HCT116 (cell line): ENCODE results near the gene TALDO1. TPM values are rescaled to one million over a fixed set of nuclear protein-coding genes. Genes with fewer than 3 reads are reported as not detected.
A peak's percentile ranks its signal among the peaks of the same experiment; 100 is the strongest.

Source experiments
- ATAC-seq: fragments of 200-7000 bp; cut with Tn5 transposase; 2 replicates; pipeline ENCODE4 v1.9.1; 2020; ENCODE audit warnings: mild to moderate bottlenecking, moderate library complexity
- BruUV-seq: library from RNA; stranded (reverse); fragments of 400-500 nt; replicated peaks from 2 replicates; lab custom pipeline; 2021; lab: Mats Ljungman, UMichigan
- CTCF ChIA-PET: fragments of 300-600 bp; sonication (Branson Sonifier 250); formaldehyde crosslinking; loops from one replicate; lab custom pipeline; 2021; ENCODE audit warnings: antibody characterized with exemption; lab: Charles Lee
- POLR2A ChIA-PET: fragments of 300-600, 350-600 bp; sonication (Branson Sonifier 250); formaldehyde crosslinking; loops from one replicate; lab custom pipeline; 2021; ENCODE audit warnings: antibody characterized with exemption; lab: Charles Lee
- RAD21 ChIA-PET, 2 experiments: fragments of 300-600 bp; sonication (Branson Sonifier 250); formaldehyde crosslinking; loops; one replicate each; lab custom pipeline; 2023; ENCODE audit warnings: low total read pairs in 2 of 2; ENCODE audit not compliant: uncharacterized antibody in 2 of 2, unreplicated experiment in 2 of 2, low non-redundant PET in 1 of 2; lab: Charles Lee
- DNase-seq: peaks from one replicate; pipeline ENCODE4 v3.0.0-alpha.2; 2010; ENCODE audit warnings: low read depth, low spot score
- H2AFZ ChIP-seq: fragments of 200-600 bp; shearing (Covaris generic), sonication (generic); 2 replicates; pipeline ENCODE4 v1.6.1; 2017; ENCODE audit warnings: low read depth, mixed run types, mixed read lengths, antibody characterized with exemption, low read length; ENCODE audit not compliant: poor library complexity, severe bottlenecking
- H3K27ac ChIP-seq: 2 replicates; pipeline ENCODE4 v1.5.1; 2012; ENCODE audit warnings: low read depth, low read length
- H3K27me3 ChIP-seq: fragments of 200-600 bp; sonication (generic); 2 replicates; pipeline ENCODE4 v1.6.1; 2016; ENCODE audit warnings: mixed run types, low read length, mixed read lengths; ENCODE audit not compliant: insufficient read depth
- H3K36me3 ChIP-seq, 2 experiments: fragments of 200-500 bp in 1 of 2; fragments of 200-600 bp in 1 of 2; sonication (Bioruptor generic) in 1 of 2; sonication (generic) in 1 of 2; 2 replicates each; pipeline versions ENCODE4 v1.5.1 to v1.6.1; 2014 to 2016; ENCODE audit warnings: low read length in 2 of 2, inconsistent platforms in 1 of 2, mixed read lengths in 1 of 2, mixed run types in 1 of 2; ENCODE audit not compliant: insufficient read depth in 2 of 2, control insufficient read depth in 1 of 2
- H3K4me1 ChIP-seq, 2 experiments: fragments of 200-600 bp in 1 of 2; sonication (generic) in 1 of 2; 2 replicates each; pipeline versions ENCODE4 v1.5.1 to v1.6.1; 2012 to 2017; ENCODE audit warnings: low read length in 2 of 2, inconsistent platforms in 1 of 2, mild to moderate bottlenecking in 1 of 2, mixed read lengths in 1 of 2, mixed run types in 1 of 2, moderate library complexity in 1 of 2; ENCODE audit not compliant: insufficient read depth in 2 of 2, control insufficient read depth in 1 of 2
- H3K4me2 ChIP-seq: fragments of 200-600 bp; sonication (generic); 2 replicates; pipeline ENCODE4 v1.6.1; 2017; ENCODE audit warnings: mixed run types, low read length, mixed read lengths
- H3K4me3 ChIP-seq, 2 experiments: fragments of 200-600 bp in 1 of 2; sonication (generic) in 1 of 2; replicated peaks in 1 of 2; 2 replicates each; pipeline ENCODE4 v1.5.1; 2011 to 2016; ENCODE audit warnings: low read length in 2 of 2, control low read depth in 1 of 2, low read depth in 1 of 2, mild to moderate bottlenecking in 1 of 2, mixed read lengths in 1 of 2, mixed run types in 1 of 2
- H3K79me2 ChIP-seq: fragments of 200-600 bp; sonication (generic); 2 replicates; pipeline ENCODE4 v1.6.1; 2017; ENCODE audit warnings: mild to moderate bottlenecking, mixed run types, low read length, moderate library complexity, mixed read lengths; ENCODE audit not compliant: insufficient read depth
- H3K9ac ChIP-seq: fragments of 200-600 bp; sonication (generic); 2 replicates; pipeline ENCODE4 v1.6.1; 2016; ENCODE audit warnings: low read length, mixed read lengths
- H3K9me2 ChIP-seq: fragments of 200-600 bp; sonication (generic), shearing (Covaris generic); 2 replicates; pipeline ENCODE4 v1.6.1; 2017; ENCODE audit warnings: mixed run types, mild to moderate bottlenecking, moderate library complexity; ENCODE audit not compliant: insufficient read depth
- H3K9me3 ChIP-seq, 2 experiments: fragments of 200-500 bp in 1 of 2; fragments of 200-600 bp in 1 of 2; sonication (Bioruptor generic) in 1 of 2; sonication (generic) in 1 of 2; 2 replicates each; pipeline ENCODE4 v1.6.1; 2014 to 2017; ENCODE audit warnings: low read length in 2 of 2, mixed read lengths in 2 of 2, inconsistent platforms in 1 of 2, low read depth in 1 of 2, mild to moderate bottlenecking in 1 of 2, mixed run types in 1 of 2, moderate library complexity in 1 of 2; ENCODE audit not compliant: control insufficient read depth in 1 of 2, insufficient read depth in 1 of 2
- H4K20me1 ChIP-seq: fragments of 200-600 bp; sonication (generic), shearing (Covaris generic); 2 replicates; pipeline ENCODE4 v1.6.1; 2017; ENCODE audit warnings: mixed run types, mild to moderate bottlenecking, moderate library complexity; ENCODE audit not compliant: insufficient read depth
- CTCF ChIP-seq, 3 experiments: fragments of 200-600 bp in 1 of 3; sonication (generic) in 1 of 3; IDR thresholded peaks in 2 of 3; conservative IDR thresholded peaks in 1 of 3; 2 replicates each; pipeline ENCODE4 v1.5.1; 2012 to 2017; ENCODE audit warnings: low read depth in 2 of 3, low read length in 2 of 3, antibody characterized with exemption in 1 of 3, borderline replicate concordance in 1 of 3, control low read depth in 1 of 3, mild to moderate bottlenecking in 1 of 3, mixed read lengths in 1 of 3, mixed run types in 1 of 3, moderate library complexity in 1 of 3; ENCODE audit not compliant: insufficient read depth in 1 of 3
- ELF1 ChIP-seq: IDR thresholded peaks from 2 replicates; pipeline ENCODE4 v1.6.1; 2012; ENCODE audit warnings: low read depth, borderline replicate concordance
- POLR2A ChIP-seq: IDR thresholded peaks from 2 replicates; pipeline ENCODE4 v1.7.0; 2011; ENCODE audit warnings: borderline replicate concordance; ENCODE audit not compliant: insufficient read depth, insufficient read length; ENCODE audit errors: extremely low read depth
- REST ChIP-seq: IDR thresholded peaks from 2 replicates; pipeline ENCODE4 v1.6.1; 2012; ENCODE audit warnings: low read depth
- ZFX ChIP-seq: fragments of 450-650 bp; IDR thresholded peaks from 2 replicates; pipeline ENCODE4 v1.6.1; 2017
- intact Hi-C: fragments of 100-400 bp; cut with micrococcal nuclease; formaldehyde crosslinking; loops from 2 replicates; pipeline ENCODE4 v1.10.0; 2022
- total RNA-seq: library from RNA; stranded (reverse); gene quantifications from one replicate; pipeline ENCODE4 v1.2.1, GENCODE V29; 2021; ENCODE audit not compliant: unreplicated experiment

Gene TALDO1
- total RNA-seq, 1 experiment from 2014 or later = 242 TPM

- no peak overlapping the region for H3K4me3 ChIP-seq
- no peaks in the 10 kb centered on the region for H3K9me3 ChIP-seq
- RAD21 ChIA-PET = no interaction called here
- H3K4me1 ChIP-seq = peaks cover 39 to 54% of the 10 kb centered on the region in 2 experiments
- no peak for TF ChIP-seq ZFX
- no peak for TF ChIP-seq ELF1
- TF ChIP-seq REST = no peak
- no peak for TF ChIP-seq CTCF (IDR thresholded peaks at IDR 0.05 in 2 of 3, conservative IDR thresholded peaks at IDR 0.05 in 1 of 3; ENCODE audit: borderline replicate concordance in 1 of 3, insufficient read depth in 1 of 3, low read depth in 2 of 3, low read length in 2 of 3)
- TF ChIP-seq POLR2A = no peak
- TF ChIP-seq, all 23 proteins: peak for 0
- intact Hi-C loops = no loop called here
- BruUV-seq = no TSS peak
- ChIA-PET POLR2A (no interaction called here), CTCF (interaction anchor here (0.7 to 3.1 kb wide), 3 partner anchors 9 to 43 kb away, joined by 3 to 24 read pairs (median 9); partner anchors contain the start of genes DEAF1, TALDO1 and TMEM80)
- Histone ChIP-seq H4K20me1 (no peaks in the 10 kb centered on the region), H3K9me2 (no peaks in the 10 kb centered on the region), H3K9ac (no peak overlapping the region), H2AFZ (no peak overlapping the region), H3K4me2 (peak overlapping the region; percentile 98; the same call in 1 of the 2 replicates), H3K36me3 (no peaks in the 10 kb centered on the region; a peak in 1 of 4 replicates), H3K27ac (peak overlapping the region; percentile 99), H3K27me3 (no peaks in the 10 kb centered on the region), H3K79me2 (peaks cover 25% of the 10 kb centered on the region)
- ATAC-seq (no peak), DNase-seq (no peak)
Measured at GRCh38 chr11:704228-704674, 43.0 kb upstream of the TALDO1 start.
